Activated CD8-positive, alpha-beta memory T cell treated with anti-CD3 and anti-CD28 coated beads, Interleukin-2, amount 50 U/mL, for 48 hours (primary cell): Measurements from ENCODE around the gene S1PR1.
"Not testable (repeated sequence)": the region's sequence is repeated elsewhere in the genome, so short reads cannot be mapped to it uniquely, and the experiment has no call there.

ENCODE experiments used
- DNase-seq: peaks from one replicate; pipeline ENCODE4 v3.0.0-alpha.2; 2020

The S1PR1 gene

GRCh38 chr1:101236516-101237228 is at the start of gene S1PR1:
Gene S1PR1, plus strand, starts transcription at chr1:101237019. Its CDS starts 1,966 bp downstream, at chr1:101238985.
- DNase-seq: peak; percentile 88

GRCh38 chr1:101187297-101187696 is 49.5 kb upstream of the S1PR1 start:
- DNase-seq: no peak

DNA sequence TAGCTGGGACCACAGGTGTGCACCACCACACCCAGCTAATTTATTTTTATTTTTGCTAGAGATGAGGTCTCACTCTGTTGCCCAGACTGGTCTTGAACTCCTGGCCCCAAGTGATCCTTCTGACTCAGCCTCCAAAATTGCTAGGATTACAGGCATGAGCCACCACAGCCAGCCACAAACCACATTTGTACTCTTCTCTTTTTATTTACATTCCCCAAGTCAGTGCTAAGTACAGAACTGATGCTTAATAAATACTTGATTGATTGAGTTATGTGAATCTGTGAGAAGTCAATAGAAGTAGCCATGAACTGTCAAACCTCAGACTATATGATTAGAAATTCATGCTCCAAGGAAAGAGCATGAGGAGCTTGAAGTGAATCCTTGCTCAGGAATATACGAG is 48.5 kb upstream of the S1PR1 start:
- no peak for DNase-seq

DNA sequence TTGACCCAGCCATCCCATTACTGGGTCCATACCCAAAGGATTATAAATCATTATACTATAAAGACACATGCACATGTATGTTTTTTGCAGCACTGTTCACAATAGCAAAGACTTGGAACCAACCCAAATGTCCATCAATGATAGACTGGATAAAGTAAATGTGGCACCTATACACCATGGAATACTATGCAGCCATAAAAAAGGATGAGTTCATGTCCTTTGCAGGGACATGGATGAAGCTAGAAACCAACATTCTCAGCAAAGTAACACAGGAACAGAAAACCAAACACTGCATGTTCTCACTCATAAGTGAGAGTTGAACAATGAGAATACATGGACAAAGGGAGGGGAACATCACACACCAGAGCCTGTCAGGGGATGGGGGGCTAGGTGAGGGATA is 47.9 kb upstream of the S1PR1 start:
- DNase-seq: not testable (repeated sequence)

DNA sequence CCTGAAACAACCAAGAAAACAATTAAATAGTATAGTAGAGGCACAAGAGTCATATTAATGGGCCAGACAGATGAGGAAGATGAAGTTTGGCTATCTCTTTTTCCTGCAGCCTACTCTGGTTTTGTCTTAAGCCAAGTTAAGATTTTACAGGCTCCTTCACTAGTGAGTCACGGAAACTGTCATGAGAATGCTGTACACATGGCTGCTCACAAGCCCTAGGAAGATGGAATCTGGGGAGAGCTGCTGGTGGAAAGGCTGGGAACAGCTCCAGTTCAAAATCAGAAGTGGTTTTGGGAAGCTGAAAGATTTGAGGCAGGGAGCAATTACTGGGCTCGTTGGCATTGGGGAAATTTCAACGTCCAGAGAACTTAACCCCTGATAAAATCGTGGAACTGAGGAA is 46.4 kb upstream of the S1PR1 start:
- no peak for DNase-seq

- no peak for DNase-seq
Observed at GRCh38 chr1:101191049-101191448, 45.8 kb upstream of the S1PR1 start.

GRCh38 chr1:101193733-101194169 is 43.1 kb upstream of the S1PR1 start:
- DNase-seq: no peak

DNA sequence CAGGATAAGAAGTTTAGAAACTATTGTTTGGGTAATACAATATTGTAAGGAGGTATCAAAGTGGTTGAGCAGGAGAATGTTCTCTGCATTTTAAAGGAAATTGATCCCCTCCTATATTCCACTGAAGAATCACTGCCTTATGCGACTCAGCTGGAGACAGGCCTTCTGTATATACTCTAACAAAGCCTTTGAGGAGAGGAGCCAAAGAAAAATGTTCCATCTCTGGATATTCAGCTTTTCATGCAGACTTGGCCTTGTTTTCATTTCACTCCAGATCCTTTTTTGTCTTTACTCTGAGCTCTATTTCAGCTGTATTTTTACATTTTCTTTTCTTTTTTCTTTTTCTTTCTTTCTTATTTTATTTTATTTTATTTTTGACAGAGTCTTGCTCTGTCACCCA is 42.1 kb upstream of the S1PR1 start:
- no peak for DNase-seq

DNA sequence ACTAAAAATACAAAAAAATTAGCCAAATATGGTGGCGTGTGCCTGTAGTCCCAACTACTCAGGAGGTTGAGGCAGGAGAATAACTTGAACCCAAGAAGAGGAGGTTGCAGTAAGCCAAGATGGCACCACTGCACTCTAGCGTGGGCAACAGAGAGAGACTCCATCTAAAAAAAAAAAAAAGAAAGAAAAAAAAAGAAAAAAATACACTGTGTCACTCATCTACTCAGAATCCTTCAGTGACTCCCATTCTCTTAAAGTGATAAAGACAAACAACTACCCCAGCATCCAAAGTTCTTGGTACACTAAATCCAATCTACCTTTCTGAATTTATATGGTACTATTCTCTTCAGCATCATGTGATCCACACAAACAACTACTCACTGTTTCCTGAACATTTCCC is 40.2 kb upstream of the S1PR1 start:
- no peak for DNase-seq

DNA sequence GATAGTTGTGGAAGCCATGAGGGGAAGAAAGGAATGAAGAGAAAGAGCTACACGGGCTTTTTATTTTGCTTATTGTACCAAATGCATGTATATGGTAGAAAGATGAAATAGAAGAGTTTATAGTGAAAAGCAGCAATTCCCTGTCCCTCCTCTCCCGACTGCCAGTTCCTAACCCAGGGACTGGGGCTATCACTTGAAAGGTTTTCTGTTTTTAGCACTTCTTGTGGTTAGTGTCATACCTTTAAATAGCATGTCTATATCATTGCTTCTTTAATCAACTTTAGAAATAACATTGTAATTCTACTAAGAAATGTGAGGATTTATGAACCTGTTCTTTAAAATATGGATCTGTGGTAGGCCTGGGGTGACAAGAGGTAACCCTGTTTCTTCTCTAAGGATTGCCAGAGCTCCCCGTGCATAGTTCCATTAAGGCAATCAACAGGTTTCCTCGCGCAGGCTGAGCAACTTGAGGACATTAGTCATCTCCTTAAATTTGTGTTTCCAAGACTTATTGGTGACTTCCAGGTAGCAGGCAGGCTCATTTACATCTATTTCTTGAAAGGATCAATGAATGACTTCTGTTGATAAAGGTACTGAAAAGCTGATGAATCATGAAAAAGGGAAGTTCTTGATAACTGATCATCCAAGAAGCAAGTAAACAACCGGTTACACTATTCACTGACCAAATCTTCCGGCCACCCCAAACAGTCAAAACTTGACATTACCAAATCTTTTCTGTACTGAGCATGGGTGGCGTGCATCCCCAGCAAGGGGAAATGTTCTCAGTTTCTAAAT is 37.8 kb upstream of the S1PR1 start:
- DNase-seq: no peak

- no peak for DNase-seq
Observed at GRCh38 chr1:101199637-101199982, 37.2 kb upstream of the S1PR1 start.

DNA sequence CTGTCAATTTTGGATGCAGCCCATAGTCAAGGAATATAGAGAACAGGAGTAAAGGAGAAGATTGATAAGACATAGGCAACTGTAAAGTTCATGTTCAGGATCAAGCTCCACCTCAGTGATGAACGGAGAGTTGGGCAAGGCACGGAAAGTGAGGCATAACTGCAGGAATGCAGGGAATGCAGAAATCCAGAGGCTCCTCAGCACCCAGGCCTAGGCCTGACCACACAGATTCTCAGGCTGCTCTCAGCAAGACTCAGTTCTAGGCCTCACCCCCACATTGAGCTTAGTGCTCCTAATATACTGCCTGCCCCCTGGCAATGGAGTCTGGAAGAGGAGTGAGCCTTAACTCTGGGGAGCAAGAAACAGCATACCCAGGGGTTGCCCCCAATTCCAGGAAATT is 36.3 kb upstream of the S1PR1 start:
- DNase-seq: no peak

- no peak for DNase-seq
Observed at GRCh38 chr1:101203820-101204540, 32.8 kb upstream of the S1PR1 start.

- DNase-seq: no peak
Observed at GRCh38 chr1:101205457-101205856, 31.4 kb upstream of the S1PR1 start.

GRCh38 chr1:101206139-101206538 is 30.7 kb upstream of the S1PR1 start:
- not testable (repeated sequence) for DNase-seq

DNA sequence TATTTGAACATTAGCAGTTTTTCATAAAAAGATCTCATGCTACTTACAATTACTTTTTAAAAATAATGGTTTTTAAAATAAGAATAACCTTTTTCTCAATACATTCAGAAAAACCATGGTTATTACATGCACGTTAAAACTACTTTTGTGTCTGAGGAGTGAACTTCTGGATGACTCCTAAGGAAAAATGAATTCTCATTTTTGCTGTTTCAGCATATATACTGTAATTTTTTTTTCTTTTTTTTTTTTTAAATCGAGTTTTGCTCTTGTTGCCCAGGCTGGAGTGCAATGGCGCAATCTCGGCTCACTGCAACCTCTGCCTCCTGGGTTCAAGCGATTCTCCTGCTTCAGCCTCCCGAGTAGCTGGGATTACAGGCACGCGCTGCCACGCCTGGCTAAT is 29.5 kb upstream of the S1PR1 start:
- not testable (repeated sequence) for DNase-seq

DNA sequence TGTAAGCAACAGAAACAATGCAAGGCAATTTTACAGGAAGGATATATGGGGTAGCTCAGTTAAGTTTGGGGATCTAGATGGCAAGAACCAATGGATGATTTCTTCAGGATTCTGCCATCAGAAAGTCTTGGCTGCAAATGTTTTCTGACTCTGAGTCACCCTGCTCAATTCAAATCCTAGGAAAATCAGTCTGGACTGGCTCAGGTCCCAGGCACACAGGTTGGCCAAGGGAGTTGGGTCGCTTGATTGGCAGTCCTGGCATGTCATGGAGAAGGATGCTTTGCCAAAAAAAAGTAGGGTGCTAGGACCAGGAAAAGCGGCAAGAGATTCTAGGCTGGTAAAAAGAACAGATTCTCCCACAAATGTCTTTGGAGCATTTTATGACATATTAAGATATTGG is 28.9 kb upstream of the S1PR1 start:
- DNase-seq: no peak

DNA sequence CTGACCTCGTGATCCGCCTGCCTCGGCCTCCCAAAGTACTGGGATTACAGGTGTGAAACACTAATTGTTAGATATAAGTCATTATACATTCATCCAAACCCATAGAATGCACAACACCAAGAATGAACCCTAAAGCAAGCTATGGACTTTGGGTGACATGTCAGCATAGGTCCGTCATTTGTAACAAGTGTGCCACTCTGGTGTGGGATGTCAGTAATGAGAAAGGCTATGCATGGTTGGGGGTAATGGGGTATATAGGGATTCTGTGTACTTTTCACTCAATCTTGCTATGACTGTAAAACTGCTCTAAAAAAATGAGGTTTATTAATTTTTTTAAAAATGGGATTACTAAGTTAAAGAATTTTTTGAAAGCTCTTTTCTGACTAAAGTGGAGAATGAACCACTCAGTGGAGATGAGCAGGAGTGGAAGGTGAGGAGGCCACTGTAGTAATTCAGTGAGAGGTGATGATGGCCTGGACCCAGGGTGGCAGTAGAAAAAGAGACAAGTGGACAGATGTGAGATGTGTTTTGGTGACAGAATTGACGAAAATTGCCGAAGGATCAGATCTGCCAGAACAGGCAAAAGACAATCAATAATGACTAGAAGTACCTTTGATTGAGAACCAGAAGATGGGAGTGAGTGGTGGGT is 21.3 kb upstream of the S1PR1 start:
- no peak for DNase-seq

- DNase-seq: no peak
Observed at GRCh38 chr1:101216623-101217022, 20.2 kb upstream of the S1PR1 start.

DNA sequence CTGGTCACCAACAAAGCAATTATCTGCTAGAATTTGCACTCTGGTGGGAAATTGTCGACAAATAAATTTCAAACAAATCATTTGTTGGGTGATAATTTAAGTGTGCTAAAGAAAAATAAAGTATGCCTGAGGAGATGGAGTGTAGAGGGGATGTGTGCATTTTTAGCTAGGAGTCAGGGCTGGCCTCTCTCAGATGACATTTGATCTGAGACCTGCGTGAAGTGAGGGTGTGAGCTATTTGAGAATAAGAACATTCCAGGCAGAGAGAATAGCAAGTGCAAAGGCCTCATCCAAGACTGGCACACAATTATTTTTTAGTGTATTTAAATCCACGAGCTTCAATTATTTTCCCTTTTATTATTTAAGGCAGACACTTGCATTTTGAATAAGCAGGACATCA is 19.7 kb upstream of the S1PR1 start:
- no peak for DNase-seq

DNA sequence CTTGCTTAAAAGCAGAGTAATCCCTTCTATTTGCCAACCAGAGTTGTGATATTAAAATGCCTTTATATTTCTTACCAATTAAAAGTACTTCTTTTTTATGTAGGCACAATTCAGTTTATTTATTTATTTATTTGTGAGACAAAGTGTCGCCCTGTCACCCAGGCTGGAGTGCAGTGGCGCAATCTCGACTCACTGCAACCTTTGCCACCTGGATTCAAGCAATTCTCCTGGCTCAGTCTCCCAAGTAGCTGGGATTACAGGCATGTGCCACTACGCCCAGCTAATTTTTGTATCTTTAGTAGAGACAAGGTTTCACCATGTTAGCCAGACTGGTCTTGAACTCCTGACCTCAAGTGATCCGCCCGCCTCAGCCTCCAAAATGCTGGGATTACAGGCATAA is 17.9 kb upstream of the S1PR1 start:
- DNase-seq: not testable (repeated sequence)

GRCh38 chr1:101219924-101220870 is 16.6 kb upstream of the S1PR1 start:
- no peak for DNase-seq
